GM18907 (cell line): Measurements from ENCODE around the gene WTAP.
A peak's percentile ranks its signal among the peaks of the same experiment; 100 is the strongest.
"Not testable (repeated sequence)": the region's sequence is repeated elsewhere in the genome, so short reads cannot be mapped to it uniquely, and the experiment has no call there.

Source experiments
- ATAC-seq: cut with Tn5 transposase; IDR thresholded peaks from one replicate; pipeline ENCODE4 v1.9.1; 2021; ENCODE audit warnings: mild to moderate bottlenecking, moderate library complexity; ENCODE audit not compliant: unreplicated experiment

Gene WTAP

DNA sequence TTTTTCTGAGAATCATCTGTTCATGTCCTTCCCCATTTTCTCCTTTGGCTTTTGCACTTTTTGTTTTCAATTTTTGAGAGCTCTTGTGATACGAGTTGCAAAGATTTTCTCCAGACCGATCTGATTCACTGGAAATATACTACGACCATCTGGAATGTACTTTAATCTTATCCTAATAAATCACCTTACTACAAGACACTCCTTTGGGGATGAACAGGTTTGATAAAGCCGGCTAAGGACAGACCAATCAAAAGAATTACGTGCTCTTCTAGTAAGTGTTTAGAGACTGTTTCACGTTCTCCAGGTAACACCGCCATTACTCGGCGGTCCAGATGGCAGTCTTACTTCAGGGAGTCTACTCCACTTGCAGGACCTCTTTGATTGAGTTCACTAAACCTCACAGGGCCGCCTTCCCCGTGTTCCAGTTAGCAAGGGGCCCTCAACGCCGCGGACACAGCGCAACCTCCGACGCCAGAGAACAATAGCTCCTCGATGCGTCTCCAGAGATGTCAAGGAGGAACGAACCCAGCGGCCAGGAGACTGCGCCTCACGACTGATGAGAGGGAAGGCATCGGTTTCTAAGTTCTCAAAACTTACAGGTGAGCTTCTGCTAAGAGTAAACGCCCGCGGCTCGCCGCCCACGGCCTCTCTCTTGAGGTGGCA lies 920 bp upstream of the WTAP start:
- peak; percentile 34 for ATAC-seq

DNA sequence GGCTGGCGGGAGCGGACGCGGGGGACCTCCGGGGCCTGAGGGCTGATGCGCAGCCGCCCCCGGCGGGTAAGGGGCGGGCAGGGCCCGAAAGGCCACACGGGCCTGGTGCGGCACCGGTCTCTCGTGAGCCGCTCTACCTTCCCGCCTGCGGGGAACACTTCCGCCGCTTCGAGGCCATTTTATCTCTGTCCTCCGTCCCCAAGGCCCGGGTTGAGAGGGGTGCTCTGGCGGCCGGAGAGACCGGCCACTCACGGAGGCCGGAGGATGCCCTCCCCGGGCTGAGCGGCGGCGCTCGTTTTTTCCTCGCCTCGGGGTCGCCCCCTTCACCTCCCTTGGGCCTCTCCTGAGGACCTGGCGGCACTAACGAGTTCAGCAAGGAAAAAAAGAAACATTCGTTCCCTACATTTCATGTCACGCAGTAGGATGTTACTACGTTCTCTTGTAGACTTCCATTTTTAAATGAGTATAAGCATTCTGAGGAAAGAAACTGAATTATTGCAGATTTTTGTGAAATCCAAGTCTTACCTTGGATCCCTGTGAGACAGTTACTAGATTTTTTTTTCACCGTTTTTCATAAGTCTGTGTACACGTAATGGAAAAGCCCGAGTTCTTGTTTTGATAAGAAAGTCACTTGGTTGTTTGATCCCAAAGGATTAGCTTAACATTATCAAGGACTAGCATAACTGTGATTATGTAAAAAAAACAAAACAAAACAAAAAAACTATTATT lies 575 bp downstream of the WTAP start:
- peak; percentile 50 for ATAC-seq

DNA sequence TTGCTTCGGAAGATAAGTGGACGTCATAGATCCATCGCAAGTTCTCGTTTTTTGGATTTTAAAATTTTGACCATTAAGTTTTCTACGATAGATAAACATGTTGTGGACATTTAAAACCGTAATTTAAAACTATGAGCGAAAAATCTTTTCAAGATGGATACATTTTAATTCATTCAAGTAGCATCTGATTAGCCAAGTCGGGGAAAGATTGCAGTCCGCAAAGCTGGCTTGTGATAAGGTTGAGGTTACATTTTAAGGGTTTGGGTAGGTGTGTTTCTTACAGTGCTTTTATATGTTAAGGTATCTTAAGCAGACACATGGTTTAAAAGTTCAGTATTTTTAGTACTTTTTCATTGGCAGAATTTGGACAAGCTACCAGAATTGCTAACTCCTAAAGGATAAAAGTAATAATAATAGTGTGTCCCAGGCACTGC lies 1.2 kb downstream of the WTAP start:
- ATAC-seq, result no peak

DNA sequence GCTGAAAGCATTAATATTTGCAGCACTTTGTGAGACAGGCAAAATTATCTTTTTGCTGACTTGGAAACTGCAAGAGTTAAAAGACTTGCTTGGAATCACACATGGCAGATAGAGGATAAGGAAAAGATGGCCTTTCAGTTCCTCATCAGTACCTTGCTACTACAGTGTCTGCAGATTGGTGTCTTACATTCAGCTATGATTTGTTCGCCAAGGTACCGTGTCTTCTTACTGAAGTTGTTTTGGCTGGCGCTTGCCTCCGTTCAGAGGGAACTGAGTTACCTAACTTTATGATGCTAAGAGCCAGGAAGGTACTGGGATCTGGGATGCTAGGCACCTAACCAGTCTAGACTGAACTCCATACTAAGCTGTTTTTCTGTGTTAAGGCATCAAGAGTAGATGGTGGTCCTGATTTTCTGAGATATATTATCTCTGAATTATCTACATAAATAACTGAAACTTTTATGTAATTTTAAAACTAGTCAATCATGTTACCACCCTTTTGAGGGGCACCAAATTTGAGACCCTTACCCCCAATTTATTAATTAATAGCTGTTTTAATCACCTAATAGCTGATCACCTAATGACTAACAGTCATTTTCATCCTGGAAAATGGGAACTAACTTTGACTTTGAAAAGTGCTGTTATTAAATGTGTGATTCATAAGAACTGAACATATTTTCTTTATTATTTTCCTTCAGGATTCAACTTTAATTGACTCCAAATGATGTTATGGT lies 2.5 kb downstream of the WTAP start:
- ATAC-seq, result no peak

DNA sequence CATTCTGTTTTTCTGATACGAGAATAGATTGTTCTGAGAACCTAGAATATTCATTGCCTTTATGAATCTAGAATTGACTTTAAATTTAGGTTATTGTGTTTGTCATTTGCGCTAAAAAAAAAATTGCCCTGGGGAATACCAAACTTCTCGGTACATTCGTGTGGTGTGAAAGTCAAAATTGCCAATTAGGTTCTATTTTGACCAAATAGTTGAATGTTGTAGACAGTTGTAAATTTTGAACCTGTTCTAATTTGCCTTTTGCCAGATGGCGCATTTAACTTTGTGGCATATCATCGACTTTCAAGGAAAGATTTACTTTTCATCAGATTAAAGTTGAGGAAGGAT lies 3.0 kb downstream of the WTAP start:
- no peak for ATAC-seq

DNA sequence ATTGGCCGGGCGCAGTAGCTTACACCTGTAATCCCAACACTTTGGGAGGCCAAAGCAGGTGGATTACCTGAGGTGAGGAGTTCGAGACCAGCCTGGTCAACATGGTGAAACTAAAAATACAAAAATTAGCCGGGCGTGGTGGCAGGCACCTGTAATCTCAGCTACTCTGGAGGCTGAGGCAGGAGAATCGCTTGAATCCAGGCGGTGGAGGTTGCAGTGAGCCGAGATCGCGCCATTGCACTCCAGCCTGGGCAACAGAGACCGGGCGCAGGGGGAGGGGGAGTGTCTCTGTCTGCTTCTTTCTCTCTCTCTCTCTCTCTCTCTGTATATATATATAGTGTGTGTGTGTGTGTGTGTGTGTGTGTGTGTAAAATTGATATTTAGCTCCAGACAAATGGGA lies 5.2 kb downstream of the WTAP start:
- not testable (repeated sequence) for ATAC-seq

DNA sequence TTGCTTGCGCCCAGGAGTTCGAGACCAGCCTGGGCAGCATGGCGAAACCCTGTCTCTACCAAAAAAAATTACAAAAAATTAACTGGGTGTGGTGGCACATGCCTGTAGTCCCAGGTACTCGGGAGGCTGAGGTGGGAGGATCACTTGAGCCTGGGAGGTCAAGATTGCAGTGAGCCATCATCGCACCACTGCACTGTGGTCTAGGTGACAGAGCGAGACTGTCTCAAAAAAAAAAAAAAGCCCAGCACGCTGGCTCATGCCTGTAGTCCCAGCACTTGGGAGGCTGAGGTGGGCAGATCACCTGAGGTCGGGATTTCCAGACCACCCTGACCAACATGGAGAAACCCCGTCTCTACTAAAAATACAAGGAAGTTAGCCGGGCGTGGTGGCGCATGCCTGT lies 6.1 kb downstream of the WTAP start:
- ATAC-seq, result not testable (repeated sequence)

DNA sequence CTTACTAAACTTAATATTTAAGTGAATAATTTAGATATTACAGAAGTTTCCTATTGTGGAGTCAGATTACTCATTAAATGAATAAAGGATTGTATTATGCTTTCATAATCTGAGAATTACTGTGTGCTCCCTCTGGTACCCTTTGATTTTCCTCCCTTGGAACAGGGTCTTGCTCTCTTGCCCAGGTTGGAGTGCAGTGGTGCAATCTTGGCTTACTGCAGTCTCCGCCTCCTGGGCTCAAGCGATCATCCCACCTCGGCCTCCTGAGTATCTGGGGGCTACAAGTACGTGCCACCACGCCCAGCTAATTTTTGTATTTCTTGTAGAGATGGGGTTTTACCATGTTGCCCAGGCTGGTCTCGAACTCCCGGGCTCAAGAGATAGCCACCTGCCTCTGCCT lies 9.6 kb downstream of the WTAP start:
- no peak for ATAC-seq

DNA sequence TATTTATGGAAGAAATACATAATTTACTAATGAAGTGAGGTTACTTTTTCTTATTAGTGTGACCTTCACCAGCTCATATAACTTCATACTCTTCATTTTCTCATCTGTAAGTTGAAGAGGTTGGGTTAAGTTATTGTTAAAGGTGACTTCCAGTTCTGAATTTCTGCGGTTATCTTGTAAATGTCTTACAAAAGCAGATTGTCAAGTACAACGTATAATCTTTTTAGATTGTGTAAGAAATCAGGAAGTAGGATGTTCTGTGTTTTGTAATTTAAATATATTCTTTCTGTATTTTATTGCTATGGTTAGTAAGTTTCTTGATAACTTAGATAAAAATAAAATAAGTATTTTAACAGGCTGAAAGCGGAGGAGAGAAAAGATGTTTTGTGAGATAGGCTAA lies 12.0 kb downstream of the WTAP start:
- no peak for ATAC-seq

DNA sequence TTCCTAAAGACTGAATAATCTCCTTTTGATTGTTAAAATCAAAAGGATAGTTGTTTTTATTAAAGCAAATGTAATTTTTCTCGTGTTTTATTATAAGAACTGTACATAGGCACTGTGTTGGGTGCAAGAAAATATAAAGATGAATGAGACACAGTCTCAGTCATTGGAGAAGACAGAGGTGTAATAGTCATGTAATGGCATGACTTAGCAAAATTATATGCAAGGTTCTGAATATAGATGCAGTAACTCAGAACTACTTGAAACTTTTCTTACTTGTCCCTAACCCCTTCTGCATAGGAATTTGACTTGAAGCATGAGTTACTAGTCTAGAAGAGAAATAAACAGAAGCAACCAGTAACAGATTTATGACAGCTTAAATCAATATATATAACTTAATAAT lies 14.9 kb downstream of the WTAP start:
- no peak for ATAC-seq

DNA sequence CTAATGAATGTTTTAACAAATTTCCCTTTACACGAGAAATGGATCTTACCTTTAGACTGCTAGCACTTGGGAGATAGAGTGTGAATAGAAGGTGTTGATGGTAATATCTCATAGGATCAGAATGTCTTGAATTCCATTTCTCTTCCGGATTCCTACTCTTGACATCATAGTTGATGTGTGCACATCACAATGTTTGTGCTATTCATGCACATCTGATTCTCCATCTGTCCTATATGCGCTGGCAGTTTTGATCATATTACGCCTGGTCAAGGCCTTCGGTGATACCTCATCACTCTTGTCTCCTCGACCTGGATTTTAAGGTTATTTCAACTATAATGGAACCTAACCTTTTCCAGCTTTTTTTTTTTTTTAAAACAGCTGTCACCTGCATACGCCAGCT lies 17.8 kb downstream of the WTAP start:
- ATAC-seq, result no peak

DNA sequence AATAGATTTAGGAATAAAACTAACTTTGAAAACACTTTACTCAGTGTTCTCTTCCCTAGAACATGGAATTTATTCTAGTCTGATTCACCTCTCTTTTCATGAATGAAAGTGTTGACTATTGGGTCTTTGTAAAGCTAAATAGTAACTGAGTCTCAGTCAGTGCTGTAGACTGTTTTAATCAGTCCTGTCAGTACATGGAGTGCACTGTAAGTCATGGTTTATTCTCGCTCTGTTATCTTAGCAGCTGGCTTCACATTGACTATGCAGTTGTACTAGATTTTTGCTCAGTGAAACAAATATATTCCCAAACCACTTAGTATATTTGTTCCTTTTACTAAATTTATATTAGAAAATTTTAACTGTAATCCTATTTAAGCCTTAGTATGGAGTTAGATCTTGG lies 19.5 kb downstream of the WTAP start:
- ATAC-seq, result no peak

DNA sequence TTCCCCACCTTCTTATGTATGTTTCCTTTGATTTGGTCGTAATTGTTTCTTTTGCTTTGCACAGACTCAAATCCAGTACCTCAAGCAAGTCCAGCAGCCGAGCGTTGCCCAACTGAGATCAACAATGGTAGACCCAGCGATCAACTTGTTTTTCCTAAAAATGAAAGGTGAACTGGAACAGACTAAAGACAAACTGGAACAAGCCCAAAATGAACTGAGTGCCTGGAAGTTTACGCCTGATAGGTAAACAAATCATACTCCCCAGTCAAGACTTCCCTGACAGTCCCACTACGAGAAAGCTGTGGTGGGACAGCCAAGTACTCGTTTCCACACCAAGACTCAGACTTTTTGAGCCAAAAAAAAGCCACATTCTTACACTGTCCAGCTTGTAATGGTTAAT lies 20.8 kb downstream of the WTAP start:
- ATAC-seq, result not testable (repeated sequence)

DNA sequence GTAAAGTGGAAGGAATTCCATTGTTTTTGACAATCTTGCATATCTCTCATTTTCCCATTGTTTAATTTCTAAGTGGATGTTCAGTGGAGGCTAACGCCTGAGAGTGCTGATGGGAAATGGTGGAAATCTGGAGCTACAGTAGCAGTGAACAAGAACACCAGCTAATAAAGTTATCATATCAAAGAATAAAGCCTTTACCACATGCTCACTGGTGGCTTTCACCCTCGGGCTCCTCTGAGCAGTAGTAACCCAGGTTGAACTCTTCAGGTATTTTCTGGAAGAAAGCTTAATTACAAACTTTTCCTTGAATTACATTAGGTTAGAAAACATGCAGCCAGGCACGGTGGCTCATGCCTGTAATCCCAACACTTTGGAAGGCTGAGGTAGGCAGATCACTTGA lies 24.1 kb downstream of the WTAP start:
- no peak for ATAC-seq

DNA sequence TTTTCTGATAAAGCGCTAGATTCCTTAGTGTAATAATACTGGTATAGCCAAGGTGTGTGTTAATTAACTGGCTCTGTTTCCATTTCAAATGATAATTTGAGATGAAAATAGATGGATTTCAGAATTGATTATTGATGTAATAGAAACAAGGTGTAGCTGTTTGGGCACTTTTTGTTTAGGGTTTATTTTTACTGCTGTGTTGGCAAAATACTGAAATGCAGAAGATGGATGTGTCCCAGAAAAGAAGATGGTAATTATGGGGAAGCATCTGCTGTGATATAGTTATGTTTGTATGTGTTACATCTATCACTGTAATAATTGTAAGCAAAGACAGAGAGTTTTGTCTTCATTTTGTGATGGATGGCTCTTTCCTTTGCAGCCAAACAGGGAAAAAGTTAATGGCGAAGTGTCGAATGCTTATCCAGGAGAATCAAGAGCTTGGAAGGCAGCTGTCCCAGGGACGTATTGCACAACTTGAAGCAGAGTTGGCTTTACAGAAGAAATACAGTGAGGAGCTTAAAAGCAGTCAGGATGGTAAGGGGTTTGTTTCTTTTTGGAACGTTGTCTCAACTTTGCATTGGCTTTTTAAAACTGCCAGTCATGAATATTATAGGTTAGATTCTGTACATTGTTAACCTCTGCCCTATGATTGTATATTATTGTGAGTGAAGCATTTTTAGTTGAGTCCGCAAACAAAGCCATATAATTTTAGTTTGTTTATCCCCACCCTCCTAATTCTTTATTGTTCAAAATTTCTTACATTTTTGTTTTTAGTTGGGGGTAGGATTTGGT lies 26.0 kb downstream of the WTAP start:
- ATAC-seq, result no peak

DNA sequence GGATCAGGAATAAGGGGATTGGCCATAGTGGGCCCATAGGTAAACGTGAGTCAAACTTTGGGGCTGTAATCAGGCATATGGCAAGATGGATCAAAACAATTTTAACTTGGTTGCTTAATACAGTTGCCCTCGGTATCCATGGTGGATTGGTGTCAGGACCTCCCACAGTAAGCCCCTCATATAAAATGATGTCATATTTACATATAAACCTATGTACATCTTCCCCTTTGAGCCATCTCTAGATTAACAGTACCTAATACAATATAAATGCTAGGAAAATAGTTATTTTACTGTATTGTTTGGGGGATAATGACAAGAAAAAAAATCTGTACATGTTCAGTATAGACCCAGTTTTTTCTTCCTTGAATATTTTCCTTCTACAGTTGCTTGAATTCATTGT lies 27.1 kb downstream of the WTAP start:
- no peak for ATAC-seq

DNA sequence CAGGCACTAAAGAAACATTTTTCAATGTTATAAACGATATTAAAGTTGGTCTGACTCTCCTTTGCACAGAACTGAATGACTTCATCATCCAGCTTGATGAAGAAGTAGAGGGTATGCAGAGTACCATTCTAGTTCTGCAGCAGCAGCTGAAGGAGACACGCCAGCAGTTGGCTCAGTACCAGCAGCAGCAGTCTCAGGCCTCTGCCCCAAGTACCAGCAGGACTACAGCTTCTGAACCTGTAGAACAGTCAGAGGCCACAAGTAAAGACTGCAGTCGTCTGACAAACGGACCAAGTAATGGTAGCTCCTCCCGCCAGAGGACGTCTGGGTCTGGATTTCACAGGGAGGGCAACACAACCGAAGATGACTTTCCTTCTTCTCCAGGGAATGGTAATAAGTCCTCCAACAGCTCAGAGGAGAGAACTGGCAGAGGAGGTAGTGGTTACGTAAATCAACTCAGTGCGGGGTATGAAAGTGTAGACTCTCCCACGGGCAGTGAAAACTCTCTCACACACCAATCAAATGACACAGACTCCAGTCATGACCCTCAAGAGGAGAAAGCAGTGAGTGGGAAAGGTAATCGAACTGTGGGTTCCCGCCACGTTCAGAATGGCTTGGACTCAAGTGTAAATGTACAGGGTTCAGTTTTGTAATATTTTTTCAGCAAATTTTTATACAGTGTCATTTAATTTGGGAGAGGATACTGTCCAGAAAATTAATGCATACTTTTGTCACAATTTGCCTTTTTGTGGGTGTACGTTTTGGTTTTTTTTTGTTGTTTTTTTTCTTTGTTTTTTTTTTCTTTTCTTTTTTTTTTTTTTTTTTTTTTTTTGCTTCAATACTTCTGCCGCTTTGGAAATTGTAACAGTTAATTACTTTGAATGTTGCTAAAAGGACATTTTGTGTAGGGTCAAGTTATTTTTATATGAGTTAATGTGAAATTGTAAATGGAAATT lies 27.9 kb downstream of the WTAP start:
- ATAC-seq, result no peak

DNA sequence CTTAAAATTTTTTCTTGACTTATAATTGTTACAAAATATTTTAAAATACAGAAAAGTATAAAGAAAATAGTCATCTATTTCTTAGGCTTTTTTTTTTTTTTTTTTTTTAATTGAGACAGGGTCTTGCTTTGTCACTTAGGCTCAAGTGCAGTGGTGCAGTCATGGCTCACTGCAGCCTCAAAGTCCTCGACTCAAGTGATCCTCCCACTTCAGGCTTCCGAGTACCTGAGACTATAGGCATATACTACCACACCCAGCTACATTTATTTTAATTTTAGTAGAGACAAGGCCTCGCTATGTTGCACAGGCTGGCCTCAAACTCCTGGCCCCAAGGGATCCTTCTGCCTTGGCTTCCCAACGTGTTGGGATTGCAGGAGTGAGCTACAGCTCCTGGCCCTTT lies 29.2 kb downstream of the WTAP start:
- no peak for ATAC-seq

DNA sequence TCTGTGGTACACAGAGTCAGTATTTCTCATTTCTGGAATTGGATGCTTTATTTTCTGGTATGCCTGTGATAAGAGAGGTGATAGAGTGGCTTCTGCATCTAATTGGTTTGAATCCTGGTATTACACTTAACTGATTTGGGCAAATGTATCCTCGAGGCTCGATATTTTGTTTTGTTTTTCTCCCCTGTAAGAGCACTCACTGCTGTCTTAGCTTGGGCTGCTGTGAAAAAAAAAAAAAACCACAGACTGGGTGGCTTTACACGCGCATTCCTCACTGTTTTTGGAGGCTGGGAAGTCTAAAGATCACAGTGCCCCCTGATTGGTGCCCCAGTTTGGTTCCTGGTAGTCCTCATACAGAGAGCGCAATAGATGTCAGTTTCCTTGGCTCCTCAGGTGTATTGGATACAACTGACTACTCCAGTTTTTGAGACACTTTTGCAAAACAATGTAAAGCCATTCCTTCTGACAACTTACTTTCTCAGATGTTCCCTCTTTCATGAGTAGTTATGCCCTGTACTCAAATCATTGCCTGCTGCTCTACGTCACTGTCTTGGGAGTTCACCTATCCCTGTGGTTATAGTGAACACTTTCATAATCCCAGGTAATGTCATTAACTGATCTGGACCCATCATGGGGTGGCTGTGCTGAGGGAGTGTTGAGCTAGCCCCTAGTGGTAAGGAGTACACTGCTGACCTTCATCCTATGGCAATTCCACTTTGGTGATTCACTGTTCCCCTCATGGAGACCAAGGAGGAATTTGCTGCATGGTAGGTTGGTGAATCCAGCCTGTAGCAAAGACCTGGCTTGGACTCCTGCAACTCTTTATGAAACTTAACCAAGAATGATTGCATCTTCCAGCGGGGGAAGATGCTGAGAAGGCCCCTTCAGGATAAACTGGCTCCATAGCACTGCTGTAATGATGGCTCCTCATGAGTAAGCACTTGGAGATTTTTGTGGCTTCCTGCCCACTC lies 31.0 kb downstream of the WTAP start:
- ATAC-seq, result no peak
